Stimulated activated naive CD8-positive, alpha-beta T cell treated with anti-CD3 and anti-CD28 coated beads, Interleukin-15, amount 100 ng/mL, for 72 hours (primary cell): ENCODE data around the gene UGCG.
A peak's percentile ranks its signal among the peaks of the same experiment; 100 is the strongest.

Experiments used
- ATAC-seq: fragments of 150-1000 bp; cut with Tn5 transposase; 2 replicates; pipeline ENCODE4 v1.10.0; 2021; ENCODE audit warnings: mild to moderate bottlenecking, moderate library complexity
- DNase-seq, 2 donors: peaks; one replicate each; pipeline ENCODE4 v3.0.0; 2021 to 2022
- H3K27ac Mint-ChIP-seq, 2 donors: one replicate each; pipeline ENCODE4 v1.8.0; 2022; ENCODE audit warnings: mild to moderate bottlenecking in 2 of 2, mixed read lengths in 2 of 2, moderate library complexity in 2 of 2
- H3K27me3 Mint-ChIP-seq: one replicate; pipeline ENCODE4 v1.8.0; 2022; ENCODE audit warnings: mixed read lengths
- H3K4me1 Mint-ChIP-seq: one replicate; pipeline ENCODE4 v1.8.0; 2022; ENCODE audit warnings: mild to moderate bottlenecking, mixed read lengths
- H3K4me3 Mint-ChIP-seq, 2 donors: one replicate each; pipeline ENCODE4 v1.8.0; 2022; ENCODE audit warnings: mild to moderate bottlenecking in 2 of 2, mixed read lengths in 2 of 2, moderate library complexity in 1 of 2
- H3K9me3 Mint-ChIP-seq, 2 donors: one replicate each; pipeline ENCODE4 v1.8.0; 2022; ENCODE audit warnings: mixed read lengths in 2 of 2

Gene UGCG

GRCh38 chr9:111966861-111967291 is 70.3 kb downstream of the UGCG start:
- H3K27ac Mint-ChIP-seq, result no peak overlapping the region
- peaks cover 15% of the 10 kb centered on the region for H3K4me1 Mint-ChIP-seq
- DNase-seq, result no peak

GRCh38 chr9:111967621-111968020 is 71.0 kb downstream of the UGCG start:
- no peaks in the 10 kb centered on the region for H3K9me3 Mint-ChIP-seq
- ATAC-seq, result no peak
- no peak overlapping the region for H3K4me3 Mint-ChIP-seq
- H3K27ac Mint-ChIP-seq, result no peak overlapping the region
- no peaks in the 10 kb centered on the region for H3K27me3 Mint-ChIP-seq
- DNase-seq, result no peak
- H3K4me1 Mint-ChIP-seq, result peaks cover 15% of the 10 kb centered on the region

More at GRCh38 chr9:111966861-111967291, 70.3 kb downstream of the UGCG start:
- Mint-ChIP-seq H3K4me3 (no peak overlapping the region), H3K27me3 (no peaks in the 10 kb centered on the region), H3K9me3 (no peaks in the 10 kb centered on the region)
- no peak for ATAC-seq

- H3K9me3 Mint-ChIP-seq, result no peaks in the 10 kb centered on the region
- H3K27ac Mint-ChIP-seq, result no peak overlapping the region
- no peak overlapping the region for H3K4me3 Mint-ChIP-seq
- H3K4me1 Mint-ChIP-seq, result peaks cover 15% of the 10 kb centered on the region
- DNase-seq (no peak), ATAC-seq (no peak)
- H3K27me3 Mint-ChIP-seq, result no peaks in the 10 kb centered on the region
Measured at GRCh38 chr9:111969061-111969460, 72.4 kb downstream of the UGCG start.

- ATAC-seq (no peak), DNase-seq (no peak)
- Mint-ChIP-seq H3K4me3 (no peak overlapping the region), H3K27ac (no peak overlapping the region), H3K4me1 (peaks cover 15% of the 10 kb centered on the region), H3K27me3 (no peaks in the 10 kb centered on the region), H3K9me3 (no peaks in the 10 kb centered on the region)
Measured at GRCh38 chr9:111969622-111970021, 73.0 kb downstream of the UGCG start.

GRCh38 chr9:111970827-111971226 is 74.2 kb downstream of the UGCG start:
- peaks cover 13% of the 10 kb centered on the region for H3K4me1 Mint-ChIP-seq
- no peak overlapping the region for H3K4me3 Mint-ChIP-seq
- DNase-seq, result no peak
- H3K27me3 Mint-ChIP-seq, result no peaks in the 10 kb centered on the region
- H3K9me3 Mint-ChIP-seq, result no peaks in the 10 kb centered on the region
- ATAC-seq, result no peak
- no peak overlapping the region for H3K27ac Mint-ChIP-seq

GRCh38 chr9:111974092-111974681 is 77.6 kb downstream of the UGCG start:
- ATAC-seq (no peak), DNase-seq (no peak)
- Mint-ChIP-seq H3K27ac (no peak overlapping the region), H3K4me1 (peaks cover 20% of the 10 kb centered on the region), H3K4me3 (no peak overlapping the region), H3K9me3 (no peaks in the 10 kb centered on the region), H3K27me3 (peaks cover under 1% of the 10 kb centered on the region)

GRCh38 chr9:111975709-111976108 is 79.1 kb downstream of the UGCG start:
- Mint-ChIP-seq H3K27me3 (peaks cover 7% of the 10 kb centered on the region), H3K9me3 (no peaks in the 10 kb centered on the region), H3K27ac (no peak overlapping the region), H3K4me1 (peaks cover 18% of the 10 kb centered on the region), H3K4me3 (no peak overlapping the region)
- ATAC-seq (peak; percentile 49), DNase-seq (no peak)

- ATAC-seq (no peak), DNase-seq (no peak)
- H3K9me3 Mint-ChIP-seq, result no peaks in the 10 kb centered on the region
- no peak overlapping the region for H3K4me3 Mint-ChIP-seq
- peaks cover 7% of the 10 kb centered on the region for H3K27me3 Mint-ChIP-seq
- H3K27ac Mint-ChIP-seq, result no peak overlapping the region
- H3K4me1 Mint-ChIP-seq, result peaks cover 26% of the 10 kb centered on the region
Measured at GRCh38 chr9:111978616-111979015, 82.0 kb downstream of the UGCG start.

- no peak for ATAC-seq
- H3K27ac Mint-ChIP-seq, result no peak overlapping the region
- DNase-seq, result no peak
- H3K4me1 Mint-ChIP-seq, result peaks cover 33% of the 10 kb centered on the region
- H3K4me3 Mint-ChIP-seq, result no peak overlapping the region
- no peaks in the 10 kb centered on the region for H3K9me3 Mint-ChIP-seq
- H3K27me3 Mint-ChIP-seq, result peaks cover 7% of the 10 kb centered on the region
Measured at GRCh38 chr9:111979561-111979960, 82.9 kb downstream of the UGCG start.

GRCh38 chr9:111980398-111980797 is 83.8 kb downstream of the UGCG start:
- DNase-seq, result no peak
- Mint-ChIP-seq H3K4me3 (no peak overlapping the region), H3K9me3 (no peaks in the 10 kb centered on the region), H3K27ac (no peak overlapping the region), H3K4me1 (peaks cover 39% of the 10 kb centered on the region), H3K27me3 (peaks cover 7% of the 10 kb centered on the region)
- no peak for ATAC-seq

GRCh38 chr9:111983484-111983908 is 86.9 kb downstream of the UGCG start:
- Mint-ChIP-seq H3K4me1 (peaks cover 56% of the 10 kb centered on the region), H3K27ac (peak overlapping the region in 1 of 2 donors; percentile 28), H3K27me3 (peaks cover 7% of the 10 kb centered on the region), H3K9me3 (no peaks in the 10 kb centered on the region), H3K4me3 (peak overlapping the region in 1 of 2 donors; percentile 37)
- peak; percentile 75 for ATAC-seq
- DNase-seq, result peak in 1 of 2 donors; percentile 20

GRCh38 chr9:111984086-111984802 is 87.6 kb downstream of the UGCG start:
- H3K4me1 Mint-ChIP-seq, result peaks cover 56% of the 10 kb centered on the region

More at GRCh38 chr9:111984086-111984802, 87.6 kb downstream of the UGCG start:
- no peaks in the 10 kb centered on the region for H3K9me3 Mint-ChIP-seq
- DNase-seq (no peak), ATAC-seq (no peak)
- peak overlapping the region in 1 of 2 donors; percentile 37 for H3K4me3 Mint-ChIP-seq
- H3K27ac Mint-ChIP-seq, result peak overlapping the region in 1 of 2 donors; percentile 28
- H3K27me3 Mint-ChIP-seq, result peaks cover 7% of the 10 kb centered on the region
